ENCODE data around the gene DLX4.
A peak's percentile ranks its signal among the peaks of the same experiment; 100 is the strongest.

Gene DLX4

GRCh38 chr17:49968405-49969133, 421 bp upstream of the DLX4 start:
- peak; percentile 51 for DNase-seq (ENCODE audit: low spot score)

- DNase-seq (ENCODE audit: low spot score) = no peak
Measured at GRCh38 chr17:49969795-49970389, 902 bp downstream of the DLX4 start.

GRCh38 chr17:49970498-49970897, 1.5 kb downstream of the DLX4 start:
- no peak for DNase-seq (ENCODE audit: low spot score)

GRCh38 chr17:49971199-49971847, 2.3 kb downstream of the DLX4 start:
- DNase-seq (ENCODE audit: low spot score) = no peak

- DNase-seq (ENCODE audit: low spot score) = no peak
Measured at GRCh38 chr17:49971848-49972485, 3.0 kb downstream of the DLX4 start.

GRCh38 chr17:49972486-49973270, 3.7 kb downstream of the DLX4 start:
- DNase-seq (ENCODE audit: low spot score) = no peak

- DNase-seq (ENCODE audit: low spot score) = no peak
Measured at GRCh38 chr17:49973271-49973615, 4.3 kb downstream of the DLX4 start.

GRCh38 chr17:49975531-49975930, 6.5 kb downstream of the DLX4 start:
- DNase-seq (ENCODE audit: low spot score) = no peak

- no peak for DNase-seq (ENCODE audit: low spot score)
Measured at GRCh38 chr17:49976163-49976827, 7.3 kb downstream of the DLX4 start.

GRCh38 chr17:49976828-49977202, 7.8 kb downstream of the DLX4 start:
- no peak for DNase-seq (ENCODE audit: low spot score)

- DNase-seq (ENCODE audit: low spot score) = no peak
Measured at GRCh38 chr17:49977463-49978389, 8.7 kb downstream of the DLX4 start.

- no peak for DNase-seq (ENCODE audit: low spot score)
Measured at GRCh38 chr17:49978501-49978900, 9.5 kb downstream of the DLX4 start.

- DNase-seq (ENCODE audit: low spot score) = no peak
Measured at GRCh38 chr17:49979748-49980479, 10.9 kb downstream of the DLX4 start.

- DNase-seq (ENCODE audit: low spot score) = no peak
Measured at GRCh38 chr17:49980703-49981197, 11.8 kb downstream of the DLX4 start.

- DNase-seq (ENCODE audit: low spot score) = no peak
Measured at GRCh38 chr17:49984283-49984682, 15.3 kb downstream of the DLX4 start.

- DNase-seq (ENCODE audit: low spot score) = no peak
Measured at GRCh38 chr17:49984776-49985175, 15.8 kb downstream of the DLX4 start.

GRCh38 chr17:49985310-49985990, 16.5 kb downstream of the DLX4 start:
- DNase-seq (ENCODE audit: low spot score) = no peak

- DNase-seq (ENCODE audit: low spot score) = no peak
Measured at GRCh38 chr17:49986396-49987289, 17.7 kb downstream of the DLX4 start.
